AG10803 (cell line): Measurements from ENCODE around the gene ZNF205.

ENCODE experiments used
- DNase-seq: peaks from one replicate; pipeline ENCODE4 v3.0.0; 2010; ENCODE audit warnings: low read depth
- H3K4me3 ChIP-seq: 2 replicates; pipeline ENCODE4 v1.5.1; 2011; ENCODE audit warnings: mild to moderate bottlenecking, low read length, control low read depth
- CTCF ChIP-seq: conservative IDR thresholded peaks from 2 replicates; pipeline ENCODE4 v1.5.1; 2011; ENCODE audit warnings: mild to moderate bottlenecking, low read length, control low read depth, inconsistent platforms

The ZNF205 gene

GRCh38 chr16:3155181-3155580, 42.8 kb downstream of the ZNF205 start:
- no peak overlapping the region for H3K4me3 ChIP-seq
- TF ChIP-seq CTCF: no peak
- no peak for DNase-seq

- no peak for TF ChIP-seq CTCF
- no peak overlapping the region for H3K4me3 ChIP-seq
- DNase-seq: no peak
These were observed 43.6 kb downstream of the ZNF205 start for GRCh38 chr16:3155972-3156371.

GRCh38 chr16:3157229-3158025, 45.0 kb downstream of the ZNF205 start:
- H3K4me3 ChIP-seq: peak overlapping the region; percentile 79
- no peak for TF ChIP-seq CTCF
- peak; percentile 95 for DNase-seq

- TF ChIP-seq CTCF: no peak
- H3K4me3 ChIP-seq: peak overlapping the region; percentile 79
- no peak for DNase-seq
These were observed 45.7 kb downstream of the ZNF205 start for GRCh38 chr16:3158026-3158509.

GRCh38 chr16:3158510-3159314, 46.3 kb downstream of the ZNF205 start:
- TF ChIP-seq CTCF: no peak; the same call in 1 of the 2 replicates
- peak; percentile 84 for DNase-seq
- peak overlapping the region; percentile 79 for H3K4me3 ChIP-seq

GRCh38 chr16:3161235-3162018, 49.0 kb downstream of the ZNF205 start:
- DNase-seq: no peak
- H3K4me3 ChIP-seq: no peak overlapping the region
- no peak for TF ChIP-seq CTCF
